ENCODE data around the gene WDFY1. TPM values are rescaled to one million over a fixed set of nuclear protein-coding genes. Genes with fewer than 3 reads are reported as not detected.

WDFY1 gene
- polyA plus RNA-seq, 3 donors, result 31.7 to 59.8 (median 40.7) TPM

GRCh38 chr2:223929571-223930102 lies 15.5 kb downstream of the WDFY1 start:
- Mint-ChIP-seq H3K27ac (peak overlapping the region; percentile 52 to 93 (median 85)), H3K4me1 (peaks cover 73% of the 10 kb centered on the region), H3K36me3 (peaks cover 0 to 10% of the 10 kb centered on the region in 2 donors), H3K9me3 (peaks cover 0 to 8% (median 3%) of the 10 kb centered on the region in 7 donors), H3K4me3 (peak overlapping the region; percentile 31 to 55), H3K27me3 (ENCODE audit: low read depth in 3 of 3) (peaks cover 0 to 1% (median 0%) of the 10 kb centered on the region in 3 donors)
- Histone ChIP-seq H3K9ac (ENCODE audit: insufficient read depth, low read length, poor library complexity, severe bottlenecking) (no peak overlapping the region), H3K36me3 (replicated peaks in 1 of 2; ENCODE audit: control insufficient read depth in 1 of 2, insufficient read depth in 2 of 2, low read length in 2 of 2) (no peaks in the 10 kb centered on the region), H3K4me2 (replicated peaks; ENCODE audit: extremely low read depth, low read length, poor library complexity, severe bottlenecking) (peak overlapping the region; percentile 29), H3K27ac (ENCODE audit: low read depth in 1 of 2, low read length in 2 of 2) (peak overlapping the region in 1 of 2 donors; percentile 79), H3K4me3 (replicated peaks in 1 of 3; ENCODE audit: low read depth in 2 of 3, low read length in 3 of 3) (peak overlapping the region in 1 of 3 experiments; percentile 26), H3K27me3 (ENCODE audit: control insufficient read depth in 2 of 2, insufficient read depth in 2 of 2, low read length in 2 of 2) (no peaks in the 10 kb centered on the region), H3K9me3 (replicated peaks in 1 of 2; ENCODE audit: control insufficient read depth in 1 of 2, insufficient read depth in 1 of 2, low read length in 2 of 2) (peaks cover 0 to 7% of the 10 kb centered on the region in 2 donors), H3K79me2 (ENCODE audit: insufficient read depth, low read length) (peaks cover 100% of the 10 kb centered on the region), H2AFZ (ENCODE audit: insufficient read depth, low read depth, low read length, poor library complexity, severe bottlenecking) (no peak overlapping the region), H3K4me1 (ENCODE audit: control insufficient read depth in 1 of 2, insufficient read depth in 2 of 2, low read length in 2 of 2) (peaks cover 35 to 59% of the 10 kb centered on the region in 2 donors), H4K20me1 (ENCODE audit: insufficient read depth, low read length) (peaks cover 96% of the 10 kb centered on the region)
- intact Hi-C loops (cut with micrococcal nuclease), result loop anchor here in 1 of 2 donors (2.0 kb wide), 1 partner anchor 15 kb away; no protein-coding TSS in a partner anchor
- TF ChIP-seq, protein P1, sequence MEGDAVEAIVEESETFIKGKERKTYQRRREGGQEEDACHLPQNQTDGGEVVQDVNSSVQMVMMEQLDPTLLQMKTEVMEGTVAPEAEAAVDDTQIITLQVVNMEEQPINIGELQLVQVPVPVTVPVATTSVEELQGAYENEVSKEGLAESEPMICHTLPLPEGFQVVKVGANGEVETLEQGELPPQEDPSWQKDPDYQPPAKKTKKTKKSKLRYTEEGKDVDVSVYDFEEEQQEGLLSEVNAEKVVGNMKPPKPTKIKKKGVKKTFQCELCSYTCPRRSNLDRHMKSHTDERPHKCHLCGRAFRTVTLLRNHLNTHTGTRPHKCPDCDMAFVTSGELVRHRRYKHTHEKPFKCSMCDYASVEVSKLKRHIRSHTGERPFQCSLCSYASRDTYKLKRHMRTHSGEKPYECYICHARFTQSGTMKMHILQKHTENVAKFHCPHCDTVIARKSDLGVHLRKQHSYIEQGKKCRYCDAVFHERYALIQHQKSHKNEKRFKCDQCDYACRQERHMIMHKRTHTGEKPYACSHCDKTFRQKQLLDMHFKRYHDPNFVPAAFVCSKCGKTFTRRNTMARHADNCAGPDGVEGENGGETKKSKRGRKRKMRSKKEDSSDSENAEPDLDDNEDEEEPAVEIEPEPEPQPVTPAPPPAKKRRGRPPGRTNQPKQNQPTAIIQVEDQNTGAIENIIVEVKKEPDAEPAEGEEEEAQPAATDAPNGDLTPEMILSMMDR (IDR thresholded peaks at IDR 0.05), result no peak
- WGBS (ENCODE audit: insufficient coverage), result 0% methylated on average over 2 of the region's 4 CpGs
- peak; percentile 32 to 61 (median 43) for DNase-seq

GRCh38 chr2:223928113-223929006 lies 16.8 kb downstream of the WDFY1 start:
- no peaks in the 10 kb centered on the region for H3K36me3 ChIP-seq (replicated peaks in 1 of 2; ENCODE audit: control insufficient read depth in 1 of 2, insufficient read depth in 2 of 2, low read length in 2 of 2)
- TF ChIP-seq, protein P1 (IDR thresholded peaks at IDR 0.05), result no peak
- intact Hi-C loops (cut with micrococcal nuclease), result loop anchor here in 1 of 2 donors (2.0 kb wide), 1 partner anchor 14 kb away; no protein-coding TSS in a partner anchor
- peaks cover 95% of the 10 kb centered on the region for H4K20me1 ChIP-seq (ENCODE audit: insufficient read depth, low read length)
- H3K9ac ChIP-seq (ENCODE audit: insufficient read depth, low read length, poor library complexity, severe bottlenecking), result no peak overlapping the region
- peaks cover 0 to 1% (median 0%) of the 10 kb centered on the region in 3 donors for H3K27me3 Mint-ChIP-seq (ENCODE audit: low read depth in 3 of 3)
- H3K9me3 ChIP-seq (replicated peaks in 1 of 2; ENCODE audit: control insufficient read depth in 1 of 2, insufficient read depth in 1 of 2, low read length in 2 of 2), result peaks cover 0 to 7% of the 10 kb centered on the region in 2 donors
- H3K4me1 ChIP-seq (ENCODE audit: control insufficient read depth in 1 of 2, insufficient read depth in 2 of 2, low read length in 2 of 2), result peaks cover 30 to 55% of the 10 kb centered on the region in 2 donors
- H3K36me3 Mint-ChIP-seq, result peaks cover 3 to 13% of the 10 kb centered on the region in 2 donors
- H3K27me3 ChIP-seq (ENCODE audit: control insufficient read depth in 2 of 2, insufficient read depth in 2 of 2, low read length in 2 of 2), result no peaks in the 10 kb centered on the region
- H3K79me2 ChIP-seq (ENCODE audit: insufficient read depth, low read length), result peaks cover 100% of the 10 kb centered on the region
- H2AFZ ChIP-seq (ENCODE audit: insufficient read depth, low read depth, low read length, poor library complexity, severe bottlenecking), result no peak overlapping the region
- whole genome bisulfite sequencing (ENCODE audit: insufficient coverage), result 89% methylated on average over 4 of the region's 7 CpGs
- H3K27ac Mint-ChIP-seq, result peak overlapping the region in 3 of 7 donors; percentile 42 to 65 (median 50)
- no peak overlapping the region for H3K4me3 ChIP-seq (replicated peaks in 1 of 3; ENCODE audit: low read depth in 2 of 3, low read length in 3 of 3)
- H3K4me2 ChIP-seq (replicated peaks; ENCODE audit: extremely low read depth, low read length, poor library complexity, severe bottlenecking), result no peak overlapping the region
- peak overlapping the region in 1 of 2 donors; percentile 29 for H3K27ac ChIP-seq (ENCODE audit: low read depth in 1 of 2, low read length in 2 of 2)
- H3K4me1 Mint-ChIP-seq, result peaks cover 67% of the 10 kb centered on the region
- H3K9me3 Mint-ChIP-seq, result peaks cover 0 to 8% (median 3%) of the 10 kb centered on the region in 7 donors
- DNase-seq, result no peak
- no peak overlapping the region for H3K4me3 Mint-ChIP-seq
